Coronary artery (tissue), 2 donors: ENCODE results near the gene FBXL7.

Source experiments
- DNase-seq: peaks from one replicate; pipeline ENCODE4 v3.0.0-alpha.2; 2017; ENCODE audit warnings: low spot score
- H3K27ac ChIP-seq, 2 donors: fragments of 200-600 bp; sonication (generic); one replicate each; pipeline ENCODE4 v1.5.1; 2016 to 2019
- H3K4me3 ChIP-seq: fragments of 200-600 bp; sonication (generic); 2 replicates; pipeline ENCODE4 v1.5.1; 2016; ENCODE audit warnings: mild to moderate bottlenecking, moderate library complexity
- TF ChIP-seq, protein P1 (sequence below): fragments of 200-600 bp; sonication (generic); IDR thresholded peaks from one replicate; pipeline ENCODE4 v1.5.1; 2019; ENCODE audit warnings: antibody characterized with exemption

The FBXL7 gene

DNA sequence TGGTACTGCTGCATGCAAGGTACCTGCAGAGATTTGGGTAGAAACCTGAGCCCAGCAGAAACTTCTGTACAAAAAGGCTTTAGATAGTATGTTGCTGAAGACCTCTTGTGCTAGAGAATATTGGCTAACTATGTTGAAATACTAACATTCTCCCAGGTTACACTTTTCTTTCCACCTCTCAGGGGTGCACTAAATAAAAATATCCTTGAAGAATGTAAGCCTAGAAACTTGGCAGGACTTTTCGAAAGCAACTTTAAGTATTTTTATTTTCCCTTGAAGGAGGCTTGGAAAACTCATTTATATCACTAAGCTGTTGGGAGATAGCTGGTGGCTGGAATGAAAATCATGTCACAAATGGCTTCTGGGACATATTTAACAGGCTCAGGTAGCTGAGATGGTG is 50.0 kb downstream of the FBXL7 start:
- Histone ChIP-seq H3K4me3 (no peak overlapping the region), H3K27ac (no peak overlapping the region)
- no peak for DNase-seq
- TF ChIP-seq, protein P1, sequence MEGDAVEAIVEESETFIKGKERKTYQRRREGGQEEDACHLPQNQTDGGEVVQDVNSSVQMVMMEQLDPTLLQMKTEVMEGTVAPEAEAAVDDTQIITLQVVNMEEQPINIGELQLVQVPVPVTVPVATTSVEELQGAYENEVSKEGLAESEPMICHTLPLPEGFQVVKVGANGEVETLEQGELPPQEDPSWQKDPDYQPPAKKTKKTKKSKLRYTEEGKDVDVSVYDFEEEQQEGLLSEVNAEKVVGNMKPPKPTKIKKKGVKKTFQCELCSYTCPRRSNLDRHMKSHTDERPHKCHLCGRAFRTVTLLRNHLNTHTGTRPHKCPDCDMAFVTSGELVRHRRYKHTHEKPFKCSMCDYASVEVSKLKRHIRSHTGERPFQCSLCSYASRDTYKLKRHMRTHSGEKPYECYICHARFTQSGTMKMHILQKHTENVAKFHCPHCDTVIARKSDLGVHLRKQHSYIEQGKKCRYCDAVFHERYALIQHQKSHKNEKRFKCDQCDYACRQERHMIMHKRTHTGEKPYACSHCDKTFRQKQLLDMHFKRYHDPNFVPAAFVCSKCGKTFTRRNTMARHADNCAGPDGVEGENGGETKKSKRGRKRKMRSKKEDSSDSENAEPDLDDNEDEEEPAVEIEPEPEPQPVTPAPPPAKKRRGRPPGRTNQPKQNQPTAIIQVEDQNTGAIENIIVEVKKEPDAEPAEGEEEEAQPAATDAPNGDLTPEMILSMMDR, result no peak

DNA sequence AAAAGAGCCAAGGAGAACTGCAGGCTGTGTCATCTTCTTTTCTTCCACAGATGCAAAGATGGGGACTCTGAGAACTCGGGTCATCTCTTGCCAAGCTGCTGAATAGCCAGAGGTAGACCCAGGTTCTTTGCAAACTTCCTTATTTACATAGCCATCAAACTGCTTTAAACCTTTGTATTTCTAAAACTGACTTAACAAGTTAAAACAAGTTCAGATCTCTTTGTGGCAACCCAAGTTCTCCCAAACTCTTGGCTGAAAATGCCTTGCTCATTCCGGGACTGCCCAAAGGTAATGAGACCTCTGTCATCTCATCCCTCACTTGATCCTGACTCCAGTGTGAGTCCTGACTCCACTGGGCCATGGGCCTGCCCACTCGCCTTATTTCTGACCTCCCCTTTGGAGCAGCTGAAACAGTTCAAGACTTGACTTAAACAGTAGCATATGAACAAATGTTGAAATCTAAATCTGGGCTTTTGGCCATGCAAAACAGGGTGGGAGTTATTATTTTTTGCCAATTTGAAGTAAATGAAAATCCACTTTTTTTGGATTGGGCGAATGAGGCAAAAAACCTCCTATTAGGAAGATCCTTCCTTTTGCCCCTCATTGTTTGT is 50.6 kb downstream of the FBXL7 start:
- no peak for DNase-seq
- Histone ChIP-seq H3K4me3 (no peak overlapping the region), H3K27ac (no peak overlapping the region)
- TF ChIP-seq, protein P1, result no peak

DNA sequence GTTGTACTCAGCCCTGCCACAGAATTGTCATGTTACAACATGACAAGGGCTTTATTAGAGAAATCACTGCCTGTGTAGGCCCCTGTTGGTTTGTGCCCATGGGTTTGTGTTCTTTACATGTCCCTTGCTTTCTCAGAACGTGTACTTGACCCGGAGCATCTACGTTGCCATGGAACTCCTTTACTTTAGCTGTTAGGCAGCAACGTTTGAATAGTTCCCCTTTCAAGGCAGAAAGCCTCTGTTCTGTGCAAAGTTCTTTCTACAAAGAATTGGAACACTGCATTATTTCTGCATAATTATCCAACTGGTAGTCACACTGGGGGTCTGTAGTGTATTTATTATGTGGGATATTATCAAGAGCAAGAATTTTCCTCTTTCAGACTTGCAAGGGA is 51.1 kb downstream of the FBXL7 start:
- TF ChIP-seq, protein P1, result no peak
- no peak for DNase-seq
- H3K4me3 ChIP-seq, result no peak overlapping the region
- no peak overlapping the region for H3K27ac ChIP-seq

DNA sequence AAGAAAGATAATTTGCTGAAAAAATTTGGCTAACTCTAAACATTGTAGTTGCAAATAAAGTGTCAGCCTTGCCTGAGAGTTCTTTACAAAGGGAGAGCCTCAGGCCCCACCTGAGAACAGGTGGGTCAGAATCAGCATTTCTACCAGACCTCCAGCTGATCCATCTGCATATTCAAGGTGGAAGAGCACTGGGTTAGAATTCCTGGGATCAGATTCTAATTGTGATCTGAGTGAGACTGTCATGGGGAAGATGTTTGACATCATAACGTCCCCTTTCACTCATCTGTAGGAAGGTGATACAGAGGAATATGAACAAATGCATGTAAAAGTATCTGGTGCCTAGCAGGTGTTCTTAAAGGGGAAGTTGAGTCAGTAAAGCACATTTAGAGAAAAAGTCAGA is 54.6 kb downstream of the FBXL7 start:
- Histone ChIP-seq H3K4me3 (no peak overlapping the region), H3K27ac (no peak overlapping the region)
- TF ChIP-seq, protein P1, result no peak
- DNase-seq, result no peak

DNA sequence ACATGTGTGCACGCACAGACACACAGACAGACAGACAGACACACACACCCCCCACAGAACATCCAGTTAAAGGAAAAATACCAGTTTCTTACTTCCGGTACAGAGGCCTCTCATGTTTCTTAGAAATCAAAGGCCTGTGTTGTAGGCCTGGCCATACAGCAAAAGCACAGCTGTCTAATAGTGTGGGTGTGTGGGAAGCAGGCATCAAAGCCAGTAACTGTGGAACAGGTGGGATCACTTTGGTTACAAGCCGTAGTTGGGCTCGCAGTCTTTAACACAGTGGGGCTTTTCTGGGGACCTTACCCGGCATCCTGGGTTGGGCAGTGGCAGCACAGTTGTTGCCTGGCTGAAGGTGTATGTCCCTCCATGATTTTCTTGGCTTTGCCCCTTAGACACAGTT is 55.2 kb downstream of the FBXL7 start:
- TF ChIP-seq, protein P1, result no peak
- no peak for DNase-seq

DNA sequence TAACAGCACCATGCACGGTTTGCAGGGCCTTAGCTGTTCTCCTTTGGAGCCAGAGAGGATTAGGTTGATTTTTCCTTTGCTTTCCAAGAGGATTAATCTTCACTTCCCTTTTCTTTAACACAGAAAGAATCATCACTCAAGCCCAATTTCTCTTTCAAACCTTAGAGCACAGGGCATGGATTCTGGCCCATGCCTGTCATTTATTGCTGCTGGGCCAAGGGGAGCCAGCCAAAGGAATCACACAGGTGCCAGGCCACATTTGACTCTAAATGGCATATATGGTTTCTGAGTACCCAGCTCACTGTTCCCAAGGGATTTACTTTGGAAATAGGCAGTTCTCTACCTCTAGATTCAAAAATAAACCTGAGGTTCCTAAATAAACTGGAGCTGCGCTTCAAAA is 58.3 kb downstream of the FBXL7 start:
- H3K4me3 ChIP-seq, result no peak overlapping the region
- TF ChIP-seq, protein P1, result no peak
- H3K27ac ChIP-seq, result no peak overlapping the region
- DNase-seq, result no peak

More for the DNA sequence above, 55.2 kb downstream of the FBXL7 start:
- Histone ChIP-seq H3K4me3 (no peak overlapping the region), H3K27ac (no peak overlapping the region)

DNA sequence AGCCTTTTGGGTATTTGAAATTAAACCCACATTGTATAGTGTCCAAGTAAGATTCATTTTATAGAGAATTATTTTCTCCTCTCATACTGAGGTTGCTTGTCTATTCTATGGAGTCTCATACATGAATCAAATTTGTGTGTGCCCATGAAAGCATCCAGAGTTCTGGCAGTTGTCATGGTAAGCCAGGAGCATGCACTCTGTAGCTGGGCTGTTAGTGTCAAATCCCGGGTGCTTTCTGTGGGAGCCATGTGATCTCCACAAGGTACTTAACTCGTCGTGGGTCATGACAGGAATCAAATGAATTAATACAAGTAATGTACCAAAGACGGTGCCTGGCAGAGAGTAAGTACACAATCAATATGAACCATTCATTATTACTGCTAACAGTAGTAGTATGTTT is 58.7 kb downstream of the FBXL7 start:
- TF ChIP-seq, protein P1, result no peak
- DNase-seq, result no peak
- Histone ChIP-seq H3K27ac (no peak overlapping the region), H3K4me3 (no peak overlapping the region)
